ENCODE measurements around the gene MTUS2.

DNA sequence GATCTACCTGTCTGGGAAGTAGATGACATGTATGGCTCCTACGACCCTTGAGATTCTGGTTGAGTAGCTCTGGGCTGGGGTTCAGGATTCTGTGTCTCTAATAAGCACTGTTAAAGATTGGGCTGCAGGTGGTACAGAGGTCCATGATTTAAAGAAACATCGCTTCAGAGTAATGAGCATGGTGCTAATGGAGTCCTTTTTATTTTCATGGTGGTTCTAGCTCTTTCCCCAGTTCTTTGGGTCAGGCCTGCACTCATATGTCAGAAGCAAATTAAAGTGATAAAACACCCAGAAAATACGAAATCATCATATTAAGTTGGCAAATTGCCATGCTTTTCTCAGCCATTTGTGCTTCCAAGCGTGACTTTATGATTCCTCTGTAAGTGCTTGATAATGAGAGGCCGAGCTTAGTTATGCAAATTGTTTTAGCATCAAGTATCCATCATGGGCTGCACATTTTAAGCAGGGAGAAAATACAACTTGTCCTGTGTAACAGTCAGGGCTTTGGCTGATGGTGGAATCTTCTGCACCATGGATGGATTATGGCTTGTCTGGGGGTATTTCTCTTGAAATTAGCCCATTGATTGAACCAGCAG, 45.1 kb downstream of the MTUS2 start:
- TF ChIP-seq POLR2AphosphoS5 (IDR thresholded peaks at IDR 0.05): no peak
- TF ChIP-seq POLR2A (IDR thresholded peaks at IDR 0.05): no peak
- TF ChIP-seq, protein P1, sequence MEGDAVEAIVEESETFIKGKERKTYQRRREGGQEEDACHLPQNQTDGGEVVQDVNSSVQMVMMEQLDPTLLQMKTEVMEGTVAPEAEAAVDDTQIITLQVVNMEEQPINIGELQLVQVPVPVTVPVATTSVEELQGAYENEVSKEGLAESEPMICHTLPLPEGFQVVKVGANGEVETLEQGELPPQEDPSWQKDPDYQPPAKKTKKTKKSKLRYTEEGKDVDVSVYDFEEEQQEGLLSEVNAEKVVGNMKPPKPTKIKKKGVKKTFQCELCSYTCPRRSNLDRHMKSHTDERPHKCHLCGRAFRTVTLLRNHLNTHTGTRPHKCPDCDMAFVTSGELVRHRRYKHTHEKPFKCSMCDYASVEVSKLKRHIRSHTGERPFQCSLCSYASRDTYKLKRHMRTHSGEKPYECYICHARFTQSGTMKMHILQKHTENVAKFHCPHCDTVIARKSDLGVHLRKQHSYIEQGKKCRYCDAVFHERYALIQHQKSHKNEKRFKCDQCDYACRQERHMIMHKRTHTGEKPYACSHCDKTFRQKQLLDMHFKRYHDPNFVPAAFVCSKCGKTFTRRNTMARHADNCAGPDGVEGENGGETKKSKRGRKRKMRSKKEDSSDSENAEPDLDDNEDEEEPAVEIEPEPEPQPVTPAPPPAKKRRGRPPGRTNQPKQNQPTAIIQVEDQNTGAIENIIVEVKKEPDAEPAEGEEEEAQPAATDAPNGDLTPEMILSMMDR (IDR thresholded peaks at IDR 0.05): no peak
